Measurements from ENCODE around the gene PRKG1.
"Not testable (repeated sequence)": the region's sequence is repeated elsewhere in the genome, so short reads cannot be mapped to it uniquely, and the experiment has no call there.

PRKG1 gene

GRCh38 chr10:52226197-52226847 is 1152.0 kb downstream of the PRKG1 start:
- DNase-seq (ENCODE audit: low spot score) = no peak

- DNase-seq (ENCODE audit: low spot score) = no peak
These were observed 1154.3 kb downstream of the PRKG1 start for GRCh38 chr10:52228556-52228955.

- DNase-seq (ENCODE audit: low spot score) = no peak
These were observed 1155.1 kb downstream of the PRKG1 start for GRCh38 chr10:52229291-52229931.

GRCh38 chr10:52232561-52233350 is 1158.5 kb downstream of the PRKG1 start:
- DNase-seq (ENCODE audit: low spot score) = peak; percentile 17

- not testable (repeated sequence) for DNase-seq (ENCODE audit: low spot score)
These were observed 1159.2 kb downstream of the PRKG1 start for GRCh38 chr10:52233351-52233991.

GRCh38 chr10:52239771-52240170 is 1165.5 kb downstream of the PRKG1 start:
- DNase-seq (ENCODE audit: low spot score) = no peak

- no peak for DNase-seq (ENCODE audit: low spot score)
These were observed 1171.3 kb downstream of the PRKG1 start for GRCh38 chr10:52245547-52245946.

GRCh38 chr10:52247929-52248328 is 1173.6 kb downstream of the PRKG1 start:
- not testable (repeated sequence) for DNase-seq (ENCODE audit: low spot score)

GRCh38 chr10:52248697-52249306 is 1174.5 kb downstream of the PRKG1 start:
- no peak for DNase-seq (ENCODE audit: low spot score)

GRCh38 chr10:52249850-52250395 is 1175.6 kb downstream of the PRKG1 start:
- no peak for DNase-seq (ENCODE audit: low spot score)

GRCh38 chr10:52250510-52250909 is 1176.2 kb downstream of the PRKG1 start:
- no peak for DNase-seq (ENCODE audit: low spot score)

- DNase-seq (ENCODE audit: low spot score) = no peak
These were observed 1178.0 kb downstream of the PRKG1 start for GRCh38 chr10:52252307-52252706.

GRCh38 chr10:52256832-52257691 is 1182.8 kb downstream of the PRKG1 start:
- DNase-seq (ENCODE audit: low spot score) = no peak

- DNase-seq (ENCODE audit: low spot score) = no peak
These were observed 1183.4 kb downstream of the PRKG1 start for GRCh38 chr10:52257692-52258075.

- no peak for DNase-seq (ENCODE audit: low spot score)
These were observed 1184.6 kb downstream of the PRKG1 start for GRCh38 chr10:52258799-52259425.

GRCh38 chr10:52259426-52259812 is 1185.1 kb downstream of the PRKG1 start:
- no peak for DNase-seq (ENCODE audit: low spot score)

- DNase-seq (ENCODE audit: low spot score) = no peak
These were observed 1187.1 kb downstream of the PRKG1 start for GRCh38 chr10:52261362-52261761.

- no peak for DNase-seq (ENCODE audit: low spot score)
These were observed 1191.0 kb downstream of the PRKG1 start for GRCh38 chr10:52265131-52265926.

GRCh38 chr10:52266858-52267257 is 1192.6 kb downstream of the PRKG1 start:
- DNase-seq (ENCODE audit: low spot score) = no peak

- no peak for DNase-seq (ENCODE audit: low spot score)
These were observed 1194.5 kb downstream of the PRKG1 start for GRCh38 chr10:52268790-52269189.

Measured in SW480 (cell line).